Upper lobe of right lung (tissue), 1 donor: ENCODE measurements around the gene RARB. TPM values are rescaled to one million over a fixed set of nuclear protein-coding genes. Genes with fewer than 3 reads are reported as not detected.

Experiments used
- ATAC-seq: fragments of 200-7000 bp; cut with Tn5 transposase; one replicate; pipeline ENCODE4 v1.9.1; 2020; ENCODE audit warnings: mild to moderate bottlenecking, moderate library complexity
- DNase-seq: peaks from one replicate; pipeline ENCODE4 v3.0.0-alpha.2; 2020
- H3K27ac ChIP-seq: fragments of 200-600 bp; one replicate; pipeline ENCODE4 v1.8.0; 2022
- H3K27me3 ChIP-seq: fragments of 200-600 bp; one replicate; pipeline ENCODE4 v1.8.0; 2022; ENCODE audit warnings: mild to moderate bottlenecking
- H3K36me3 ChIP-seq: fragments of 200-600 bp; one replicate; pipeline ENCODE4 v1.8.0; 2022
- H3K4me1 ChIP-seq: fragments of 200-600 bp; one replicate; pipeline ENCODE4 v1.8.0; 2022
- H3K4me3 ChIP-seq: fragments of 200-600 bp; one replicate; pipeline ENCODE4 v1.8.0; 2022; ENCODE audit warnings: mild to moderate bottlenecking
- H3K9me3 ChIP-seq: fragments of 200-600 bp; one replicate; pipeline ENCODE4 v1.8.0; 2022
- CTCF ChIP-seq: fragments of 200-600 bp; IDR thresholded peaks from one replicate; pipeline ENCODE4 v1.8.0; 2022; ENCODE audit warnings: antibody characterized with exemption
- intact Hi-C: fragments of 100-400 bp; cut with DNase I; formaldehyde crosslinking; loops from one replicate; pipeline ENCODE4 v1.11.0; 2022
- total RNA-seq: library from RNA; stranded (reverse); fragmentation: NEBNext Ultra II Directional; extraction: Animal tissue kit (Norgen Biotek cat#: 25700); gene quantifications from one replicate; pipeline ENCODE4 v1.2.1, GENCODE V29; 2021
- donor health status: DM: no; HTN: yes; CAD: no; lungs with severe emphysema.

RARB gene
- total RNA-seq, 1 donor from 2014 or later: 5.8 TPM

DNA sequence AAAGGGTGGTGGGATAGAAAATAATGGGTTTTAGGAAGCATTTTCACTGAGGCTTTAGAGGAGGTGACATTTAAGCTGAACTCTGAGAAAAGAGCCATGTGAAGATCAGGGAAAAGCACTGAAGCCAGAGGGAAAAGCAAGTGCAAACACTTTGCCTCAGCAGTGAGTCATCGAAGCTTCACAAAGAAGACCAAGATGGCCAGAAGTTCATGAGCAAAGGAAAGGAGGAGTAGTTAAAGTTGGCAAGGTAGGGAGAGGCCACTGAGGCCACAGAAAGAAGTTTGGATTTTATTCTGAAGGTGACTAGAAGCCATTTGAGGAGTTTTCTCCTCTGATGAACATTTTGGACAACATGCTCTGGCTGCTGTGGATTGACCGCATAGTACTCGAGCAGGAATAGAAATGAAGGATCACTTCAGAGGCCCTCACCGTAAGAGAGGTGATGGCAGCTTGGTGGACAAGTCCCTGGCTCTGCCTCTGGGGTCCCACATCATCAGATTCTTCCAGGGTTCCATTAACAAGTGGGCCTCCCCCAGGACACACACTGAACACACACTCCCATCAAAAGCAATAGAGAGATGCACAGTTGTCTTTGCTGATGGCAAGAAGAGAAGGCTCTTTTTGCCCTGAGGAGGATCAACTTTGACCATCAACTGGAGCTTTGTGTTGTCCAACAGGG is 161.2 kb downstream of the RARB start:
- intact Hi-C loops: no loop called here

DNA sequence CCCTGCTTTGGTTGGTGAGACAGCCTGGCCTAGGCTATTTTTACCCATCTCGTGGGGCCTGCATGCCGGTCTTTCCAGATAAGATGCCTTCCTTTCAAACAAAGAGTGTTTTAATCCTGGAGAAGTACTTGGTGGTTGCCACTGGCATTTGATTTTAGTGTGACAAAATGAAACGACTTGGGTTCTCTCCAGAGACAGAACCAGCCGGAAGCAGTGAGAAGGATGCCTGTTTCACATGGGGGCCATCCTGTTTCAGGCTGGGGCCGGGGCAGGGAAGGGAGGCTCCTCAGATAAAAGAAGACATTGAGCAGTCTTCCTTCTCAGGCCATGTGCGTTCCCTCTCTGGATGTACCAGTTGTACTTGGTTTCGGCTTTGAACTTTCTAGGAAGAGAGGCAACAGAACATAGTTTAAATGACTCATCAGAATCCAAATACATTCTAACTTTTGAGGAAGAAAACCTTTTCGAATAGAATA is 161.8 kb downstream of the RARB start:
- Histone ChIP-seq H3K4me3 (no peak overlapping the region), H3K9me3 (no peaks in the 10 kb centered on the region), H3K27me3 (no peaks in the 10 kb centered on the region), H3K27ac (no peak overlapping the region), H3K4me1 (peaks cover 15% of the 10 kb centered on the region), H3K36me3 (no peaks in the 10 kb centered on the region)
- intact Hi-C loops: no loop called here
- DNase-seq: no peak
- ATAC-seq: no peak
- no peak for TF ChIP-seq CTCF

More for the DNA sequence above, 161.2 kb downstream of the RARB start:
- no peak overlapping the region for H3K4me3 ChIP-seq
- no peaks in the 10 kb centered on the region for H3K9me3 ChIP-seq
- H3K4me1 ChIP-seq: peaks cover 15% of the 10 kb centered on the region
- no peaks in the 10 kb centered on the region for H3K27me3 ChIP-seq
- no peak for ATAC-seq
- no peak for TF ChIP-seq CTCF
- no peak overlapping the region for H3K27ac ChIP-seq
- no peak for DNase-seq
- H3K36me3 ChIP-seq: no peaks in the 10 kb centered on the region

DNA sequence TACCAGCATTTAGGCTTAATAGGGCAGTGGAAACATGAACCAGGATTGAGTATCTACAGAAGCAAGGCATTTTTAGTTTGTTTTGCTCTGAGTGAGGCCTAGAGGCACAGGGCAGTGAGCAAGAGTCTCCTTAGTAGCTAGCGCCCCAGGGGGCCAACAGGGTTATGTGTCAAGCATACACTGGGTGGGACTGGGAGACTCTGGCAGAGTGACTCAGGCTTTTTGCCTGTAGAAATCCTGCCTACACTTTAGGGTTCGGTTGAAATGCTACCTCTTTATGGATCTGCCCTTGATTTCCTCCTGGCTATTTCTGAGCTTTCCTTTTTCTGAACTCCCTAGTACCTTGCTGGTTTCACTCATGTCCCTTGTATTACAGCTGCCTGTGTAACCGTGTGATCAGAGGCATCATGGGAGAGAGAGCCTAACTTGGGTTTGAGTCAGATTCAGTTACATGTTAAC is 164.5 kb downstream of the RARB start:
- no peak for DNase-seq
- peak; percentile 34 for TF ChIP-seq CTCF
- intact Hi-C loops: no loop called here
- H3K4me1 ChIP-seq: peaks cover 22% of the 10 kb centered on the region
- H3K27ac ChIP-seq: peak overlapping the region; percentile 12
- H3K4me3 ChIP-seq: no peak overlapping the region
- H3K9me3 ChIP-seq: no peaks in the 10 kb centered on the region
- no peaks in the 10 kb centered on the region for H3K27me3 ChIP-seq
- ATAC-seq: peak; percentile 65
- H3K36me3 ChIP-seq: peaks cover 18% of the 10 kb centered on the region

DNA sequence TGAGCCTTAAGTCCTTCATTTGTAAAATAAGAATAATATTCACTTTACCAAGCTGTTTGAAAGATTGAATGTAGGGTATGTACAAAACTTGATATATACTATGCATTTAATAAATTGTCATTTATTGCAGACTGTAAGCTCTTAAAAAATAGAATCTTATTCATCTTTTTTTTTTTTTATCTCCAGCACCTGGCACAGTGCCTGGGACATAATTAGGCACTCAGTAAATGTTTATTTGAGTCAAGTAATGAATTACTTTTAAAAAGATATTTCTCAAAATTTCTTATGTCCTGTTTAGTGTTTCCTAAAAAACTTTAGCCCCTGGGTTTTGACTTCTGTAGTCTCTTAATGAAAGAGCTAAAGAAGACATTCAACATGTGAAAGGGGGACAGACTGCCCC is 164.9 kb downstream of the RARB start:
- Histone ChIP-seq H3K36me3 (peaks cover 22% of the 10 kb centered on the region), H3K4me3 (no peak overlapping the region), H3K27ac (peak overlapping the region; percentile 12), H3K27me3 (no peaks in the 10 kb centered on the region), H3K9me3 (no peaks in the 10 kb centered on the region), H3K4me1 (peaks cover 22% of the 10 kb centered on the region)
- no peak for TF ChIP-seq CTCF
- intact Hi-C loops: no loop called here
- ATAC-seq (no peak), DNase-seq (no peak)

DNA sequence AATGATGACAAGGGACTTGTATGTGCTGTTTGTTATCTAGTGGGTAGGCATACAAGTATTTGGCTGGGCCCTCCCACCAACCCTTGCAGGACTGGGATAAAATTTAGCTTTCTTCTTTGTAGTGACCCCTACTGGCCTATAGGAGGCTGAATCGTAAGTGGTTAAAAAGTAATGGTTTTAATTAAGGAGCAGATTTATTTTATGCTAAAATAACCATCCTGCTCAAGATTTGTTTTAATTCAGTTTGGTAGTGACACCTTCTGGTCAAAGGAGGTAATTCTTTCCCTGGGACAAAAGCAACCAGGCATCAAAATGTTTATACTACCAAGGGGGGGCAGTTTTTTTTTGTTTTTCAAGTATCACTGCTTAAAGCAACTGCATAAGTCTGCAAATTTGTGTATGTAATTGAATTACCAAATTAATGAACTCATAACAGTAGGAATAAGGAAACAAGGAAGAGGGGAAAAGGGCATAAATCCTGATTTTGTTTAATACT is 166.0 kb downstream of the RARB start:
- ATAC-seq: peak; percentile 58
- Histone ChIP-seq H3K27ac (no peak overlapping the region), H3K27me3 (no peaks in the 10 kb centered on the region), H3K36me3 (peaks cover 33% of the 10 kb centered on the region), H3K4me3 (no peak overlapping the region), H3K4me1 (peaks cover 22% of the 10 kb centered on the region), H3K9me3 (no peaks in the 10 kb centered on the region)
- intact Hi-C loops: no loop called here
- peak; percentile 89 for TF ChIP-seq CTCF
- no peak for DNase-seq
